Smooth muscle cell (in vitro differentiated cells): Measurements from ENCODE around the gene FARP1. TPM values are rescaled to one million over a fixed set of nuclear protein-coding genes. Genes with fewer than 3 reads are reported as not detected.

ENCODE experiments used
- DNase-seq: peaks from one replicate; lab custom pipeline; 2025; ENCODE audit not compliant: unreplicated experiment; lab: John Stamatoyannopoulos, UW
- H2AFZ ChIP-seq: fragments of 200-600 bp; sonication (generic); 2 replicates; pipeline ENCODE4 v1.6.0; 2016; ENCODE audit warnings: antibody characterized with exemption, low read depth, mild to moderate bottlenecking
- H3F3A ChIP-seq: fragments of 200-600 bp; sonication (generic); 2 replicates; pipeline ENCODE4 v1.6.0; 2017; ENCODE audit warnings: antibody characterized with exemption, low read depth
- H3K27ac ChIP-seq: fragments of 200-600 bp; sonication (generic); 2 replicates; pipeline ENCODE4 v1.5.1; 2016; ENCODE audit warnings: low read depth, mild to moderate bottlenecking
- H3K27me3 ChIP-seq: fragments of 200-600 bp; sonication (generic); 2 replicates; pipeline ENCODE4 v1.6.1; 2016; ENCODE audit warnings: low read depth, mild to moderate bottlenecking
- H3K36me3 ChIP-seq: fragments of 200-600 bp; sonication (generic); 2 replicates; pipeline ENCODE4 v1.5.1; 2016; ENCODE audit warnings: low read depth
- H3K4me1 ChIP-seq: fragments of 200-600 bp; sonication (generic); 2 replicates; pipeline ENCODE4 v1.5.1; 2016; ENCODE audit warnings: low read depth
- H3K4me2 ChIP-seq: fragments of 200-600 bp; sonication (generic); 2 replicates; pipeline ENCODE4 v1.6.0; 2016; ENCODE audit warnings: mild to moderate bottlenecking
- H3K4me3 ChIP-seq: fragments of 200-600 bp; sonication (generic); 2 replicates; pipeline ENCODE4 v1.5.1; 2016; ENCODE audit warnings: mild to moderate bottlenecking
- H3K79me2 ChIP-seq: fragments of 200-600 bp; sonication (generic); 2 replicates; pipeline ENCODE4 v1.6.0; 2016; ENCODE audit warnings: low read depth, mild to moderate bottlenecking
- H3K9ac ChIP-seq: fragments of 200-600 bp; sonication (generic); 2 replicates; pipeline ENCODE4 v1.6.0; 2016; ENCODE audit warnings: low read depth
- H3K9me3 ChIP-seq: fragments of 200-600 bp; sonication (generic); replicated peaks from 2 replicates; pipeline ENCODE4 v1.5.1; 2016; ENCODE audit warnings: low read depth
- H4K20me1 ChIP-seq: fragments of 200-600 bp; sonication (generic); 2 replicates; pipeline ENCODE4 v1.6.0; 2016; ENCODE audit warnings: low read depth
- CTCF ChIP-seq: fragments of 200-600 bp; sonication (generic); IDR thresholded peaks from 2 replicates; pipeline ENCODE4 v1.5.1; 2017; ENCODE audit warnings: borderline replicate concordance, mild to moderate bottlenecking, antibody characterized with exemption; ENCODE audit not compliant: insufficient read depth, poor library complexity, severe bottlenecking
- WGBS: methylation state at CpG from one replicate; pipeline ENCODE4 v1.1.7; 2016; ENCODE audit warnings: low lambda C conversion rate; 5-methylcytosine and 5-hydroxymethylcytosine counted together
- polyA plus RNA-seq: library from polyadenylated mRNA; unstranded; fragments of >200 nt; fragmentation: Nextera tagmentation; extraction: Ambion mirVana; gene quantifications from 2 replicates; pipeline ENCODE4 v1.2.1, GENCODE V29; 2016
- total RNA-seq: library from RNA; depleted of rRNA; stranded (reverse); fragments of >200 nt; gene quantifications from 2 replicates; pipeline ENCODE4 v1.2.3, GENCODE V29; 2014

The FARP1 gene
- total RNA-seq: 59.4 and 66.5 TPM in 2 replicates
- 104 and 105 TPM in 2 replicates for polyA plus RNA-seq

DNA sequence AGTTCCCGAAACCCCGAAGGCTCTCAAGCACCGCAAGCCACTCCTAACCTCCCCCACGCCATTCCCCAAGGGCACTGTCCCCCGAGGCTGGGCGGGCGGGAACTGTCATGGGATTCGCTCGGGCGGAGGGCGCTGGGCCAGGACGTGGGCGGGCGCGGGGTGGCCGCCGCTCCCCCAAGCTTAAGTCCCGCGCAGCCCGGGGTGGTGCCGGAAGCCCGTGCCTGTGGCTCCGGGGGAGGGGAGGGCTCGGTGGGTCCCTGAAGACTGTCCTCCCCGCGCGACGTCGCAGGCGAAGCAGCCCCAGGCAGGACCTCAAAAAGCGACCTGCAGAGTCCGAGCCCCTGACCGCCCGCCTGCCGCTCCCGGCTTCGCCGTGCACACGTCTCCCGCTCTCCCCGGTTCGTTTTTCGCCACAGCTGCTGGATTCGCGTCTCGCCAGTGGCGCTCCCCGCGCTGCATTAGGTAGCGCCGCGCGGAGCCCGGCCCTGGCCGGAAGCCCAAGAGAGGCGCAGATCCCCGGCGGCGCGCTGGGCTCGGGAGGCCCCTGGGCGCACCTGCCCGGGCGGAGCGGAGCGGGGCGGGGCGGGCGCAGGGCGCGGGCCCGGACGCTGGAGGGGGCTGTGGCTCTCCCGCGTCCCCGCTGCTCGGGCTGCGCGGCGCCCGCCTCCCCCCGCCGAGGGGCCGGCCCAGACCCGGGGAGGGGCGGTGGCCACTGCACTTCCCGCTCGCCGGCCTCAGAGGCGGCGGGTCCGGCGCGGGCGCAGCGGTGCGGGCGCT lies at the start of gene FARP1:
TSS of gene FARP1 (plus strand) at position 715 of the 777 bp plus-strand sequence. CDS start 70,149 bp downstream, outside the sequence.
- WGBS: 2% methylated on average over 72 of the region's 98 CpGs
- Histone ChIP-seq H3K79me2 (peaks cover 39% of the 10 kb centered on the region), H3K4me1 (peaks cover 24% of the 10 kb centered on the region), H3K4me2 (peak within 1 kb of the TSS; percentile 98), H3K36me3 (no peaks in the 10 kb centered on the region), H4K20me1 (peaks cover 33% of the 10 kb centered on the region), H3K9ac (peak within 1 kb of the TSS; percentile 81), H3K27ac (peak within 1 kb of the TSS; percentile 73), H3F3A (peaks cover 19% of the 10 kb centered on the region), H3K9me3 (no peaks in the 10 kb centered on the region), H2AFZ (peak within 1 kb of the TSS; percentile 92), H3K27me3 (no peaks in the 10 kb centered on the region), H3K4me3 (peak within 1 kb of the TSS; percentile 84)
- TF ChIP-seq CTCF: peak; percentile 11
- peak; percentile 41 for DNase-seq

- Histone ChIP-seq H3K27ac (no peak overlapping the region), H3K4me1 (peaks cover 6% of the 10 kb centered on the region), H3K9ac (no peak overlapping the region), H3K36me3 (no peaks in the 10 kb centered on the region), H3K4me3 (no peak overlapping the region), H3K9me3 (no peaks in the 10 kb centered on the region), H3K27me3 (no peaks in the 10 kb centered on the region), H4K20me1 (no peaks in the 10 kb centered on the region), H3F3A (no peaks in the 10 kb centered on the region), H3K79me2 (no peaks in the 10 kb centered on the region), H3K4me2 (no peak overlapping the region), H2AFZ (no peak overlapping the region)
- DNase-seq: no peak
- 92% methylated on average over 6 of the region's 6 CpGs for WGBS
- TF ChIP-seq CTCF: no peak
These were observed 48.1 kb upstream of the FARP1 start for GRCh38 chr13:98094678-98095266.

- Histone ChIP-seq H3K79me2 (no peaks in the 10 kb centered on the region), H4K20me1 (no peaks in the 10 kb centered on the region), H2AFZ (no peak overlapping the region), H3K4me1 (peaks cover 6% of the 10 kb centered on the region), H3K9me3 (no peaks in the 10 kb centered on the region), H3K27ac (no peak overlapping the region), H3K9ac (no peak overlapping the region), H3K36me3 (no peaks in the 10 kb centered on the region), H3K27me3 (no peaks in the 10 kb centered on the region), H3K4me2 (no peak overlapping the region), H3F3A (no peaks in the 10 kb centered on the region), H3K4me3 (no peak overlapping the region)
- 36% methylated on average over 5 of the region's 5 CpGs for WGBS
- TF ChIP-seq CTCF: no peak
- DNase-seq: no peak
These were observed 46.8 kb upstream of the FARP1 start for GRCh38 chr13:98096059-98096458.

DNA sequence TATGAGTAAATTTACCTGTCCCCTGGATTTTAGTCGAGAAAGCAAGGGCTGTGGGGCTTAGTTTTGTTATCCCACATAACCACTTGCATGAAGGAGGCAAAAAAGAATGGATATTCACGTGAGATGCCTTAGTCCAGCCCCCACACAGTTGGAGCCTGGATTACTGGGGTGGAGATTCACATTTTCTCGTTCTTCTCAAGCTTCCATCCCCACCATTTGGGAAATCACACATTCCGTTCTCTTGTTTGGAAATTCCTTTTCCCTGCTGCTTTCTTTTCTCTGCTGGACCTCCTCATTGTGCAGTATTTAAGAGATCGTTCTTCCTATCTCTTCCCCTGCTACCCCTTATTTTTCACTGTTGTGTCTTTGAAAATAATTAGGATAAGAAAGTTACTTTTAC lies 45.1 kb upstream of the FARP1 start:
- Histone ChIP-seq H3K79me2 (no peaks in the 10 kb centered on the region), H3K27ac (peak overlapping the region; percentile 66)
- no peak for DNase-seq

More for the DNA sequence above, 45.1 kb upstream of the FARP1 start:
- H3K4me1 ChIP-seq: peaks cover 6% of the 10 kb centered on the region
- no peaks in the 10 kb centered on the region for H3K36me3 ChIP-seq
- no peak overlapping the region for H3K9ac ChIP-seq
- TF ChIP-seq CTCF: no peak
- no peaks in the 10 kb centered on the region for H3F3A ChIP-seq
- H3K27me3 ChIP-seq: no peaks in the 10 kb centered on the region
- WGBS: 71% methylated on average over 5 of the region's 5 CpGs
- no peaks in the 10 kb centered on the region for H3K9me3 ChIP-seq
- peak overlapping the region; percentile 54 for H2AFZ ChIP-seq
- peak overlapping the region; percentile 70 for H3K4me2 ChIP-seq
- H4K20me1 ChIP-seq: no peaks in the 10 kb centered on the region
- H3K4me3 ChIP-seq: no peak overlapping the region
